ENCODE data around the gene NOG.

The NOG gene

DNA sequence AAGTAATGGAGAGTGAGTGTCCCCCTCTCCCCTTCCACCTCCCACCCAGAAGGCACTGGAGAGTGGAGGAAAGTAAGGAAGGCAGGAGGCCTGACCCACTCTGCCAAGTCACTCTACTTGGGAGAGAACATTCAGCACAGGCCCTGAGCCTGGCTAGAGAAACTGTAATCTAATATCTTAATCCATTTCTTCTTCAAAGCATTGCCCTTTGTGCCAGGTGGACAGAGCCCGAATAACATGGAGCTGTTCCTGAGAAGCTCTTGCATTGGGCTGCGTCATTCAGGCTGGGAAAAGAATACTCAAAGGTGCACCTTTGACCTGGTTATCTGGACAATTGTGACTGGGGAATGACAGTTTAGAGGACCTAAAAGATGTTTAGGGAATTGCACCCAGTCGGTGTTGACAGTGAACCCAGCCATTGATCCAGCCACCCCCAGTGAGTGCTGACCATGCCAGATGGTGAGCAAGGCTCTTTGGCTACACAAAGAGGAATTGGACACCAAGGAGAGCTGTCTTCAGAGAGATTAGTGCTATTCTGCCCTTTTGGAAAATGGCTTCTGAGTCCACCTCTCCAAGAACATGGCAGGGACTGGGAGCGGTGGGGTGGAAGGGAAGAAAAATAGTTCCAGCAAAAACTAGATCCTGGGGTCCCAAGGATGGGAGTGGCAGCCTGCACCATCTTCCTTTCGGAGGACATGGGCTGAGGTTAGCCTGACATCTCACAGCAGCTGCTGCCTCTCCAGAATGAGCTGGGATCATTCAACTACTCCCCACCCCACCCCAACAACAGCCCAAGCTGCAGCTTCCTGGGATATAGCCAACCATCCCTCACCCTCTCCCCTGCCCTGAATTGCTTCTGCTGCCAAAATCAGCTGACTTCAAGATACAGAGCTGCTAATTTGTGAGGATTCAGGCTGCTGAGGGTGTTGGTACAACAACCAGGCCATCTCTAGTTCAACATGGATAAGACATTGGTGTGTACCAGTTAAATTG lies 11.6 kb upstream of the NOG start:
- no peaks in the 10 kb centered on the region for H3K27me3 ChIP-seq (replicated peaks)
- no peak overlapping the region for H3K4me3 ChIP-seq (ENCODE audit: low read depth, low read length)
- no peak overlapping the region for H3K27ac ChIP-seq
- TF ChIP-seq, protein P1, sequence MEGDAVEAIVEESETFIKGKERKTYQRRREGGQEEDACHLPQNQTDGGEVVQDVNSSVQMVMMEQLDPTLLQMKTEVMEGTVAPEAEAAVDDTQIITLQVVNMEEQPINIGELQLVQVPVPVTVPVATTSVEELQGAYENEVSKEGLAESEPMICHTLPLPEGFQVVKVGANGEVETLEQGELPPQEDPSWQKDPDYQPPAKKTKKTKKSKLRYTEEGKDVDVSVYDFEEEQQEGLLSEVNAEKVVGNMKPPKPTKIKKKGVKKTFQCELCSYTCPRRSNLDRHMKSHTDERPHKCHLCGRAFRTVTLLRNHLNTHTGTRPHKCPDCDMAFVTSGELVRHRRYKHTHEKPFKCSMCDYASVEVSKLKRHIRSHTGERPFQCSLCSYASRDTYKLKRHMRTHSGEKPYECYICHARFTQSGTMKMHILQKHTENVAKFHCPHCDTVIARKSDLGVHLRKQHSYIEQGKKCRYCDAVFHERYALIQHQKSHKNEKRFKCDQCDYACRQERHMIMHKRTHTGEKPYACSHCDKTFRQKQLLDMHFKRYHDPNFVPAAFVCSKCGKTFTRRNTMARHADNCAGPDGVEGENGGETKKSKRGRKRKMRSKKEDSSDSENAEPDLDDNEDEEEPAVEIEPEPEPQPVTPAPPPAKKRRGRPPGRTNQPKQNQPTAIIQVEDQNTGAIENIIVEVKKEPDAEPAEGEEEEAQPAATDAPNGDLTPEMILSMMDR (IDR thresholded peaks at IDR 0.05; ENCODE audit: low read depth, low read length, missing control alignments), result no peak
- in situ Hi-C loops (cut with HindIII; ENCODE audit: low pct_ligation_motif_present, low sequenced_read_pairs), result no loop called here
- no peaks in the 10 kb centered on the region for H3K36me3 ChIP-seq (replicated peaks)
- no peak for DNase-seq

- in situ Hi-C loops (cut with HindIII; ENCODE audit: low pct_ligation_motif_present, low sequenced_read_pairs), result no loop called here
These were observed 9.7 kb upstream of the NOG start for GRCh38 chr17:56583772-56584171.

GRCh38 chr17:56587298-56587697 lies 6.2 kb upstream of the NOG start:
- no peak for DNase-seq
- TF ChIP-seq, protein P1 (IDR thresholded peaks at IDR 0.05; ENCODE audit: low read depth, low read length, missing control alignments), result no peak
- H3K36me3 ChIP-seq (replicated peaks), result no peaks in the 10 kb centered on the region
- H3K27ac ChIP-seq, result no peak overlapping the region
- H3K27me3 ChIP-seq (replicated peaks), result peaks cover 5% of the 10 kb centered on the region
- no peak overlapping the region for H3K4me3 ChIP-seq (ENCODE audit: low read depth, low read length)
- in situ Hi-C loops (cut with HindIII; ENCODE audit: low pct_ligation_motif_present, low sequenced_read_pairs), result no loop called here

More at GRCh38 chr17:56583772-56584171, 9.7 kb upstream of the NOG start:
- no peak for DNase-seq
- Histone ChIP-seq H3K36me3 (replicated peaks) (no peaks in the 10 kb centered on the region), H3K27me3 (replicated peaks) (no peaks in the 10 kb centered on the region), H3K4me3 (ENCODE audit: low read depth, low read length) (no peak overlapping the region), H3K27ac (no peak overlapping the region)
- TF ChIP-seq, protein P1 (IDR thresholded peaks at IDR 0.05; ENCODE audit: low read depth, low read length, missing control alignments), result no peak

GRCh38 chr17:56592487-56593085 lies 913 bp upstream of the NOG start:
- Histone ChIP-seq H3K27me3 (replicated peaks) (peaks cover 19% of the 10 kb centered on the region), H3K27ac (no peak overlapping the region), H3K4me3 (ENCODE audit: low read depth, low read length) (peak overlapping the region; percentile 54), H3K36me3 (replicated peaks) (no peaks in the 10 kb centered on the region)
- TF ChIP-seq, protein P1 (IDR thresholded peaks at IDR 0.05; ENCODE audit: low read depth, low read length, missing control alignments), result peak; percentile 60
- DNase-seq, result no peak
- in situ Hi-C loops (cut with HindIII; ENCODE audit: low pct_ligation_motif_present, low sequenced_read_pairs), result no loop called here

DNA sequence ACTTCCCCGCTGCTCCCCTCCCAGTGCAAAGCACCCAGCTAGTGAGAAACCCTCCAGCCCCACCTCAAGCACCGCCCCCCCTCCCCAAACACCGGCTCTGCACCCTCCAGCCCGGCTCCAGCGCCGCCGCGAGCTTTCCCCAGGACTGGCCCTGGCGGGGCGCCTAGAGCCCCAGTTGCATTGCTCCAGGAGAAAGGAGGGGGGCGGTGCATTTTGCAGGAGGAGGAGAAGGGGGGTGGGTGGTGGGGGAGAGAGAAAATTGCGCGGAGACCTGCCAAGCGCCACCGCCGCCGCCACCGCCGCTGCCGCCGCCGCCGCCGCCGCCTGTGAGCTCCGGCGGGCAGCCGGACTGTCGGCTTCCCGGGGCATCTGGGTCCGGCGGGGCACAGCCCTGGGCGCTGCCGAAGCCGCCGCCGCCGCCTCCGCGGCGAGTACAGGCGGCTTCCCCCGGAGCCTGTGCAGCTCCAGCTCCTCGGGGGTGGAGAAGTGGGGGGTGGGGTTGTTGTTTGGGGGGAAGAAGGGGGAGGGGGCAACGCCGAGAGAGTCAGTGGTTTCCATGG lies 333 bp upstream of the NOG start:
- Histone ChIP-seq H3K4me3 (ENCODE audit: low read depth, low read length) (peak overlapping the region; percentile 54), H3K36me3 (replicated peaks) (no peaks in the 10 kb centered on the region), H3K27me3 (replicated peaks) (peaks cover 21% of the 10 kb centered on the region), H3K27ac (no peak overlapping the region)
- TF ChIP-seq, protein P1 (IDR thresholded peaks at IDR 0.05; ENCODE audit: low read depth, low read length, missing control alignments), result no peak
- in situ Hi-C loops (cut with HindIII; ENCODE audit: low pct_ligation_motif_present, low sequenced_read_pairs), result no loop called here
- no peak for DNase-seq

Data from brain microvascular endothelial cell (primary cell).